T-helper 2 cell treated with Interferon-gamma antibody and Interleukin-4, amounts not matched to agents 100 ng/mL and 5 ng/mL, for 36 hours (primary cell): ENCODE data around the gene PGAP3. TPM values are rescaled to one million over a fixed set of nuclear protein-coding genes. Genes with fewer than 3 reads are reported as not detected.

Experiments used
- intact Hi-C: fragments of 100-400 bp; cut with micrococcal nuclease; formaldehyde crosslinking; loops from one replicate; pipeline ENCODE4 v1.15.1; 2023
- total RNA-seq: library from RNA; stranded (reverse); gene quantifications from 2 replicates; pipeline ENCODE4 v1.2.3, GENCODE V29; 2022

The PGAP3 gene
- total RNA-seq, 1 donor from 2014 or later = 25.5 TPM

DNA sequence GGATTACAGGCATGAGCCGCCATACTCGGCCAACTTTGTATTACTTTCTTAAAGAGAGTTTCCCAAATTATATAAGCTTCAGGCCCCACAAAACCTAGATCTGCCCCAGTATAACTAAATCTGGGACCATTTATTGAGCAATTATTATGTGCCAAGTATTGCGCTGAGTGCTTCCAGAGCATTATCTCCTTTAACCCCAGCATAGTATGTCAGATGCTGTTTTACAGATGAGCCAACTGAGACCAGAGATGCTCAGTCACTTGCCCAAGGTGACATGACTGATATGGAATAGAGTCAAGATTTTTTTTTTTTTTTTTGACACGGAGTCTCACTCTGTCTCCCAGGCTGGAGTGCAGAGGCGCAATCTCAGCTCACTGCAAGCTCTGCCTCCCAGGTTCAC lies 10.1 kb upstream of the PGAP3 start:
- intact Hi-C loops = no loop called here

DNA sequence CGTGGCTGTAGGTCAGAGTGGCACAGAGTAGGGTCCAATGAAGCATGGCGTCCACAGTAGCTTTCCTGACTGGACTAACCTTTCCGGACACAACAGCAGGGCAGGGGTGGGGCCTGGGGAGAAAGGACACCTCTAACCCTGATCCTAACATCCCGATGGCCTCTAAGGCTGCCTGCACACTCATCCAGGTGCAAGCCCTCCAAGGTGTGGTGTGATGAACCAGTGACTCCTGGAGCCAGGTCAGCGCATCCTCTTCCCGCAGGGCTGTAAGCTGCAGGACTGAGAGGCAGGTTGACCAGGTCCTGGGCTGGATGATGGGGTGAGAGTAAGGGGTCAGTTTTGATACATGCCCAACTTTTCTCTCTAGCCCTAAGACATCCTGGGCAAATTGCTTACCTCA lies 8.9 kb upstream of the PGAP3 start:
- intact Hi-C loops = no loop called here

GRCh38 chr17:39695089-39695474 lies 7.2 kb upstream of the PGAP3 start:
- intact Hi-C loops = no loop called here

- intact Hi-C loops = no loop called here
Measured at GRCh38 chr17:39694593-39694992, 6.7 kb upstream of the PGAP3 start.

GRCh38 chr17:39688945-39689344 lies 1.1 kb upstream of the PGAP3 start:
- intact Hi-C loops = loop anchor here (1.0 to 5.0 kb wide), 2 partner anchors 41 to 52 kb away; partner anchors contain the start of genes MIEN1 and STARD3

DNA sequence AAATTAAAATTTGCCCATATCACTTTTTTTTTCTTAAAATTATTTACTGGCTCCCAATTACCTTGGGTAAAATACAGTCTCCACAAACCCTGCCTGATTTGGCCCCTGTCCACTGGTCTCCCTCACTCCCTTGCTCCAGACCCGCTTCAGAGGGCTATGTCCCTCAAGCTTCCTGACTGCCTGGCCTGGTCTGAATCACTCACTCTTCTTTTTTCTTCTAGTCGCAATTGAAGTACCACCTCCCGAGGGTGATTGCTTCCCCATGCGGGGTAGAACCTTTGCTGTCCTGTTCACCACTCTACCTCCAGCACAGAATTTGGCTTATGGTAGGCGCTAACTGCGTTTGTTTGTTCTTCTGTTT lies 598 bp upstream of the PGAP3 start:
- intact Hi-C loops = loop anchor here (1.0 to 5.0 kb wide), 2 partner anchors 42 to 51 kb away; partner anchors contain the start of genes MIEN1 and STARD3

DNA sequence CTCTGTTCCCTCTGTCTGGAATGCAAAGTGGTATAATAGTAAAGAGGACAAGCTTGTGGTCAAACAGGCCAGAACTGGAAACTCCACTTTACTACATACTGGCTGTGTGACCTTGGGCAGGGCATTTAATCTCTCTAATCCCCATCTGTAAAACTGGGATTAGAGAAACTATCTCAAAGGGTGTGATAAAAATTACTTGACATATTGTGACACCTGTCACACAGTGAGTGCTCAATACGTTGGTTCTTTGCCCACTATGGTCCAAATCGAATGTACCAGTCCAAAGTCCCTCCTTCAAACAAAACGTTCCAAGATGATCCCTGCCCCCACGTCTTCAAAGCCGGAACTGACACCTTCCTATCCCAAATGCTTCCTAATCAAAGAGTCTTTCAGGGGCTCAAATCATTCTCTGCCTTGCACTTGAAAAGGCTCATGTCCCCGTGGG lies 734 bp downstream of the PGAP3 start:
- intact Hi-C loops = loop anchor here (5.0 kb wide), 1 partner anchor 50 kb away; the partner anchor contains the start of gene STARD3

- intact Hi-C loops = loop anchor here (5.0 kb wide), 1 partner anchor 47 kb away; the partner anchor contains the start of gene STARD3
Measured at GRCh38 chr17:39684369-39685192, 3.3 kb downstream of the PGAP3 start.

DNA sequence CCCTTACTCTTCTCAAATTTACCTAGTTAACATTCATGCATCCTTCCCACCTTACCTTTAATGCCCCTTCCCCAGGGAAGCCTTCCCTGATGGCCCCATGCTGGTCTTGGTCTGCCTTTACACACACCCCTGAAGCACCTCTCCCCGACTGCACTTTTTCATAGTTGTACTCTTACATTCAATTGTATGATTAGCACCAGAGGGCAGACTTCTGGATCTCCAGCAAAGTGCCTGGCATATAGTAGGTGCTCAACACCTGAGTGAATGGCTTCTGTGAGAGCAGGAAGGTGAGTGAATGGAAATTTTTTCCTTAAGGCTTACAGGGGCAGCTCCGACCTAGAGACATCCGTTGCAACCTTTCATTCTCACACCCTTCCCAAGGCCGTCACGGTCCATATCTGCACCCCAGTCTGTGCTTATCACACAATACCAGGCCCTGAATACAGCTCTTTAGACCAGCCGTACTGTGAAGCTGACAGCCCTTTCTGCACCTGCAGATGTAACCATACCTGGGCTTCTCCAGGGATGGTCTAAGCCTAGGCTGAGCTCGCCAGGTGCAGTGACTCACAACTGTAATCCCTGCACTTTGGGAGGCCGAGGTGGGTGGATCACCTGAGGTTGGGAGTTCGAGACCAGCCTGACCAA lies 4.4 kb downstream of the PGAP3 start:
- intact Hi-C loops = no loop called here

- intact Hi-C loops = loop anchor here (5.0 kb wide), 1 partner anchor 53 kb away; the partner anchor contains the start of gene MIEN1
Measured at GRCh38 chr17:39679521-39680192, 8.2 kb downstream of the PGAP3 start.

GRCh38 chr17:39678340-39679116 lies 9.3 kb downstream of the PGAP3 start:
- intact Hi-C loops = loop anchor here (5.0 kb wide), 1 partner anchor 54 kb away; the partner anchor contains the start of gene MIEN1

GRCh38 chr17:39677542-39678339 lies 10.1 kb downstream of the PGAP3 start:
- intact Hi-C loops = loop anchor here (5.0 kb wide), 1 partner anchor 55 kb away; the partner anchor contains the start of gene MIEN1

DNA sequence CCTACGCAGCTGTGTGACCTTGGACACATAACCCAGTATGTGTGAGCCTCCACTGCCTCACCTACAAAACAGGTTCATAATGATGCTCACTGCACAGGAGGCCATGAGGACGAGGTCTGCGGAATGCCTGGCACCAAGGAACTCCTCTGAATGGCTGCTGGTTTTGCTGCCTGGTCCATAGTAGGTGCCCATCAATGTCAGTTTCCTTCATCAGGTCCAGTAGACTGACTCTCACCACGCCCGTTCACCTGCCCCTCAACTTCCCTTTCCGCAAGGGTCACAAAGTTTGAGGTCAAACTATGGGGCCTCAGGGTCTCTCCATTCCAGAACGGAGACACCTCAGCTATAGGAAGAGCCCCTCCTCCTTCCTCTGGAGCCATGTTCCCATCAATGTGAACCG lies 10.8 kb downstream of the PGAP3 start:
- intact Hi-C loops = loop anchor here (5.0 kb wide), 1 partner anchor 55 kb away; the partner anchor contains the start of gene MIEN1

- intact Hi-C loops = loop anchor here (5.0 kb wide), 1 partner anchor 56 kb away; the partner anchor contains the start of gene MIEN1
Measured at GRCh38 chr17:39676198-39676819, 11.5 kb downstream of the PGAP3 start.

GRCh38 chr17:39675390-39676082 lies 12.3 kb downstream of the PGAP3 start:
- intact Hi-C loops = loop anchor here (5.0 kb wide), 1 partner anchor 57 kb away; the partner anchor contains the start of gene MIEN1

GRCh38 chr17:39674702-39675389 lies 13.0 kb downstream of the PGAP3 start:
- intact Hi-C loops = loop anchor here (5.0 kb wide), 1 partner anchor 57 kb away; the partner anchor contains the start of gene MIEN1

GRCh38 chr17:39674179-39674578 lies 13.7 kb downstream of the PGAP3 start:
- intact Hi-C loops = no loop called here
